GM12873 (cell line): ENCODE measurements around the gene CTU2.

Experiments used
- TF ChIP-seq, protein P1 (sequence below): IDR thresholded peaks from 2 replicates; pipeline ENCODE4 v1.5.1; 2012; ENCODE audit warnings: low read depth, mild to moderate bottlenecking, moderate library complexity, low read length, control low read depth; ENCODE audit not compliant: insufficient read depth; ENCODE audit errors: missing control alignments

CTU2 gene

DNA sequence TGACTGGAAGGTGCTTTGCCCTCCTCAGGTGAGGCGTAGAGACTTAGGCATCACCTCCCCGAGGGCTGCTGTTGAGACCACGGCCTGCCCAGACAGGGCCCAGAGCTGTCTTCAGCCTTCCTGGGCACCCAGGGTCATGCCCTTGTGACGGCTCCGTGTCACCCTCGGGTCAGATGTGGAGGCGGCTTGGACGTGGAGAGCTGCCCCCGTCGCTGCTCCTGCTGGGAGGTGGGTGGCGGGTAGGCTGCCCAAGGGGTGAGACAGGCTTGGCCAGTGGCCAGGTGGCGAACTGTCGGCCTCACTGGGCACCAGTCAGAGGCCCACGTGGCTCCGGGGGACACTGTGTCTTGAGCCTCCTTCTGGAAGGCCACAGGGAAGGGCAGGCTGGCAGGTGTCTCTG is 11.1 kb upstream of the CTU2 start:
- TF ChIP-seq, protein P1, sequence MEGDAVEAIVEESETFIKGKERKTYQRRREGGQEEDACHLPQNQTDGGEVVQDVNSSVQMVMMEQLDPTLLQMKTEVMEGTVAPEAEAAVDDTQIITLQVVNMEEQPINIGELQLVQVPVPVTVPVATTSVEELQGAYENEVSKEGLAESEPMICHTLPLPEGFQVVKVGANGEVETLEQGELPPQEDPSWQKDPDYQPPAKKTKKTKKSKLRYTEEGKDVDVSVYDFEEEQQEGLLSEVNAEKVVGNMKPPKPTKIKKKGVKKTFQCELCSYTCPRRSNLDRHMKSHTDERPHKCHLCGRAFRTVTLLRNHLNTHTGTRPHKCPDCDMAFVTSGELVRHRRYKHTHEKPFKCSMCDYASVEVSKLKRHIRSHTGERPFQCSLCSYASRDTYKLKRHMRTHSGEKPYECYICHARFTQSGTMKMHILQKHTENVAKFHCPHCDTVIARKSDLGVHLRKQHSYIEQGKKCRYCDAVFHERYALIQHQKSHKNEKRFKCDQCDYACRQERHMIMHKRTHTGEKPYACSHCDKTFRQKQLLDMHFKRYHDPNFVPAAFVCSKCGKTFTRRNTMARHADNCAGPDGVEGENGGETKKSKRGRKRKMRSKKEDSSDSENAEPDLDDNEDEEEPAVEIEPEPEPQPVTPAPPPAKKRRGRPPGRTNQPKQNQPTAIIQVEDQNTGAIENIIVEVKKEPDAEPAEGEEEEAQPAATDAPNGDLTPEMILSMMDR = no peak

DNA sequence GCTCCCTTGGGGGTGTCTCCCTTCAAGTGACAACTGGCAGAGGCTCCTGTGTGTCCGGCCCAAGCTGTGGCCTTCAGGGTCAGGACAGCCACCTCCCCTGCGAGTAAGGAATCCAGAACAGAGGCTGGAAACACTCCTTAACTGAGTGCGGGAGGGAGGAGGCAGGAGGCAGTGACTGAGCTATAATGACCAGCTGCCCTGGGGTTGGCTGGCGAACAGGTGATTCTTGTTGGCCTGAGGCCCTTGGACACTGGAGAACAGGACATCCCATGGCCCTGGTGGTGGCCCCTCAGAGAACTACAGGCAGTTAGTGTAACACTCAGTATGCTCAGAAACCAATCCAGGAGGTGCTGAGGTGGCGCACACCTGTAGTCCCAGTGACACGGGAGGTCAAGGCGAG is 10.6 kb upstream of the CTU2 start:
- TF ChIP-seq, protein P1 = no peak

GRCh38 chr16:88696441-88696840 is 9.9 kb upstream of the CTU2 start:
- TF ChIP-seq, protein P1 = no peak

- TF ChIP-seq, protein P1 = no peak
These were observed 9.0 kb upstream of the CTU2 start for GRCh38 chr16:88697116-88697830.

- TF ChIP-seq, protein P1 = peak; percentile 36
These were observed 8.3 kb upstream of the CTU2 start for GRCh38 chr16:88697831-88698615.

GRCh38 chr16:88698646-88699045 is 7.7 kb upstream of the CTU2 start:
- TF ChIP-seq, protein P1 = no peak

DNA sequence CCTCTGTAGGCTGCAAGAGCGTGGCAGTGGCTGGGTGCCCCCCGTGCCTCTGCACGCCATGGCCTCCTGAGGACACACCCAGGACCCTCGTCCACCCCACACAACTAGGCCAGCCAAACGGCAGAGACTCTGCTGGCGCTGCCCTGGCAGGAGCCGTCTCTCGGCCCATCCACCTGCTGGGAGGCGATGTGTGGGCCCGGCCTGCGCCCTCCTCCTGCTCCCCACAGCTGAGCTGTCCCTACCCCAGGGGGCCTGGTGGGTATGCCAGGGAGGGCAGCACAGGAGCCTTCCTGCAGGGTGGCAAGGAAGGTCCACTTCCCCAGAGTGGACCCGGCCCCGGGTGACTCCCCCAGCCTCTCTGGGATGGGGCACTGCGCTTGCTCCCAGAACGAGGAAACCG is 7.1 kb upstream of the CTU2 start:
- TF ChIP-seq, protein P1 = no peak
